Panc1 (cell line): Measurements from ENCODE around the gene DIPK1B.

Experiments used
- CTCF ChIP-seq: fragments of 450-650 bp; IDR thresholded peaks from 2 replicates; pipeline ENCODE4 v1.5.1; 2017; ENCODE audit warnings: mild to moderate bottlenecking
- POLR2AphosphoS5 ChIP-seq: IDR thresholded peaks from 2 replicates; pipeline ENCODE4 v1.6.1; 2012; ENCODE audit warnings: mild to moderate bottlenecking, low read depth, low read length, moderate library complexity
- TCF7L2 ChIP-seq: IDR thresholded peaks from 2 replicates; pipeline ENCODE4 v1.6.1; 2011; ENCODE audit warnings: mild to moderate bottlenecking, low read depth, low read length, inconsistent platforms
- TF ChIP-seq, protein P1 (sequence below), 2 experiments: IDR thresholded peaks; 2 replicates each; pipeline ENCODE4 v1.6.1; 2011 to 2012; ENCODE audit warnings: low read depth in 2 of 2, control low read depth in 1 of 2, low read length in 1 of 2, mild to moderate bottlenecking in 1 of 2, moderate library complexity in 1 of 2; ENCODE audit not compliant: insufficient read depth in 1 of 2

DNA sequence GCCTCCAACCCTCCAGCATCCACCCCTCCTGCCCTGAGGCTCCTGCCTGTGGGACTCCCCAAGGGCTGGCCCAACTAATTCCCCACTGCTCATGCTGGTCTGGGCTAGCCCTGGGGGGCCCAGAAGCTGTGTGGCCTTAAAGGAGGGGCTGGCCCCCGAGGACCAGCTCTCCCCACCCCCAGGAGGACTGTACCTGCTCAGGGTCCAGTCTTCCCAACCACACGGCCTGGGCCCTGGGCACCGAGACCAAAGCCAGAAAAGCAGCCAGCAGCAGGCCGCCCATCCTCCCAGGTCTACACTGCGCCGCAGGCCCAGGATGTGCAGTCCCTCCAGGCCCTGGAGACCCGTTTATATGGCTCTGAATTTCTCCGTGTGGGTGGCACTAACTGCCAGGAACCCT, 35.8 kb downstream of the DIPK1B start, which contains the start of gene LCN6:
- TF ChIP-seq, protein P1, sequence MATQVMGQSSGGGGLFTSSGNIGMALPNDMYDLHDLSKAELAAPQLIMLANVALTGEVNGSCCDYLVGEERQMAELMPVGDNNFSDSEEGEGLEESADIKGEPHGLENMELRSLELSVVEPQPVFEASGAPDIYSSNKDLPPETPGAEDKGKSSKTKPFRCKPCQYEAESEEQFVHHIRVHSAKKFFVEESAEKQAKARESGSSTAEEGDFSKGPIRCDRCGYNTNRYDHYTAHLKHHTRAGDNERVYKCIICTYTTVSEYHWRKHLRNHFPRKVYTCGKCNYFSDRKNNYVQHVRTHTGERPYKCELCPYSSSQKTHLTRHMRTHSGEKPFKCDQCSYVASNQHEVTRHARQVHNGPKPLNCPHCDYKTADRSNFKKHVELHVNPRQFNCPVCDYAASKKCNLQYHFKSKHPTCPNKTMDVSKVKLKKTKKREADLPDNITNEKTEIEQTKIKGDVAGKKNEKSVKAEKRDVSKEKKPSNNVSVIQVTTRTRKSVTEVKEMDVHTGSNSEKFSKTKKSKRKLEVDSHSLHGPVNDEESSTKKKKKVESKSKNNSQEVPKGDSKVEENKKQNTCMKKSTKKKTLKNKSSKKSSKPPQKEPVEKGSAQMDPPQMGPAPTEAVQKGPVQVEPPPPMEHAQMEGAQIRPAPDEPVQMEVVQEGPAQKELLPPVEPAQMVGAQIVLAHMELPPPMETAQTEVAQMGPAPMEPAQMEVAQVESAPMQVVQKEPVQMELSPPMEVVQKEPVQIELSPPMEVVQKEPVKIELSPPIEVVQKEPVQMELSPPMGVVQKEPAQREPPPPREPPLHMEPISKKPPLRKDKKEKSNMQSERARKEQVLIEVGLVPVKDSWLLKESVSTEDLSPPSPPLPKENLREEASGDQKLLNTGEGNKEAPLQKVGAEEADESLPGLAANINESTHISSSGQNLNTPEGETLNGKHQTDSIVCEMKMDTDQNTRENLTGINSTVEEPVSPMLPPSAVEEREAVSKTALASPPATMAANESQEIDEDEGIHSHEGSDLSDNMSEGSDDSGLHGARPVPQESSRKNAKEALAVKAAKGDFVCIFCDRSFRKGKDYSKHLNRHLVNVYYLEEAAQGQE (IDR thresholded peaks at IDR 0.05; ENCODE audit: insufficient read depth in 1 of 2, low read depth in 2 of 2, low read length in 1 of 2), result no peak
- no peak for TF ChIP-seq CTCF
- no peak for TF ChIP-seq TCF7L2
- no peak for TF ChIP-seq POLR2AphosphoS5
